NCI-H2081 treated with DMSO at 0.1 percent for 48 hours (cell line): ENCODE results near the gene CDCA7L.
A peak's percentile ranks its signal among the peaks of the same experiment; 100 is the strongest.
"Not testable (repeated sequence)": the region's sequence is repeated elsewhere in the genome, so short reads cannot be mapped to it uniquely, and the experiment has no call there.

ENCODE experiments used
- DNase-seq: peaks from one replicate; lab custom pipeline; 2025; lab: John Stamatoyannopoulos, UW

The CDCA7L gene

GRCh38 chr7:21943436-21943835 lies 2.3 kb downstream of the CDCA7L start:
- DNase-seq = no peak

GRCh38 chr7:21942955-21943354 lies 2.7 kb downstream of the CDCA7L start:
- no peak for DNase-seq

- DNase-seq = no peak
Observed at GRCh38 chr7:21941611-21942141, 4.0 kb downstream of the CDCA7L start.

- no peak for DNase-seq
Observed at GRCh38 chr7:21939858-21940372, 5.8 kb downstream of the CDCA7L start.

- DNase-seq = no peak
Observed at GRCh38 chr7:21939136-21939857, 6.4 kb downstream of the CDCA7L start.

GRCh38 chr7:21938463-21938862 lies 7.2 kb downstream of the CDCA7L start:
- DNase-seq = no peak

GRCh38 chr7:21934808-21935207 lies 10.9 kb downstream of the CDCA7L start:
- no peak for DNase-seq

- not testable (repeated sequence) for DNase-seq
Observed at GRCh38 chr7:21933293-21933692, 12.4 kb downstream of the CDCA7L start.

GRCh38 chr7:21927693-21928092 lies 18.0 kb downstream of the CDCA7L start:
- DNase-seq = no peak

GRCh38 chr7:21926448-21926847 lies 19.3 kb downstream of the CDCA7L start:
- no peak for DNase-seq

- DNase-seq = peak; percentile 82
Observed at GRCh38 chr7:21923658-21924057, 22.0 kb downstream of the CDCA7L start.

- no peak for DNase-seq
Observed at GRCh38 chr7:21922605-21923004, 23.1 kb downstream of the CDCA7L start.

- DNase-seq = no peak
Observed at GRCh38 chr7:21920936-21921335, 24.8 kb downstream of the CDCA7L start.

GRCh38 chr7:21918216-21918615 lies 27.5 kb downstream of the CDCA7L start:
- no peak for DNase-seq

- no peak for DNase-seq
Observed at GRCh38 chr7:21916629-21917028, 29.1 kb downstream of the CDCA7L start.

- no peak for DNase-seq
Observed at GRCh38 chr7:21916176-21916575, 29.5 kb downstream of the CDCA7L start.

GRCh38 chr7:21915140-21915539 lies 30.6 kb downstream of the CDCA7L start:
- DNase-seq = no peak

GRCh38 chr7:21914671-21915070 lies 31.0 kb downstream of the CDCA7L start:
- DNase-seq = no peak

- no peak for DNase-seq
Observed at GRCh38 chr7:21912931-21913780, 32.5 kb downstream of the CDCA7L start.

GRCh38 chr7:21912305-21912704 lies 33.4 kb downstream of the CDCA7L start:
- DNase-seq = no peak

- no peak for DNase-seq
Observed at GRCh38 chr7:21911341-21911875, 34.3 kb downstream of the CDCA7L start.

- no peak for DNase-seq
Observed at GRCh38 chr7:21910253-21910652, 35.4 kb downstream of the CDCA7L start.

GRCh38 chr7:21908746-21909145 lies 37.0 kb downstream of the CDCA7L start:
- DNase-seq = no peak
